ENCODE data around the gene C19orf25.

DNA sequence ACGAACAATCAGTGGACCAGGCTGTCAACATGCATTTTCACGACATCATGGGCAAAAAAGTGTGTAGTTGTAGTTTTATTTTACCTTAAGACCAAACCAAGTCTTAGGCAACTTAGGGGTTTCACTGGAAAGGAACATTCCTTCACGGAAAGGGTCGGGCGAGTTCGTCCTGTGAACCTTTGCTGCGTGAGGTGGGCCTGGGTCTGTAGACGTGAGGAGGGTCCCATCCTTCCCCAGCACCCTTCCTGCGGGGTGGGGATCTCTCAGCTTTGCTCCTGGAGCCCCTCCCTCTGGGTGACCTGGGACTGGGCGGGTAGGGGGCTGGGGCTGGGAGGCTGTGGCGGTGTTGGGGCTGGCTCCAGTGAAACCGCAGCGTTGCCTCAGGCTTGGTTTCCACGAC lies 53.1 kb downstream of the C19orf25 start:
- TF ChIP-seq, protein P1, sequence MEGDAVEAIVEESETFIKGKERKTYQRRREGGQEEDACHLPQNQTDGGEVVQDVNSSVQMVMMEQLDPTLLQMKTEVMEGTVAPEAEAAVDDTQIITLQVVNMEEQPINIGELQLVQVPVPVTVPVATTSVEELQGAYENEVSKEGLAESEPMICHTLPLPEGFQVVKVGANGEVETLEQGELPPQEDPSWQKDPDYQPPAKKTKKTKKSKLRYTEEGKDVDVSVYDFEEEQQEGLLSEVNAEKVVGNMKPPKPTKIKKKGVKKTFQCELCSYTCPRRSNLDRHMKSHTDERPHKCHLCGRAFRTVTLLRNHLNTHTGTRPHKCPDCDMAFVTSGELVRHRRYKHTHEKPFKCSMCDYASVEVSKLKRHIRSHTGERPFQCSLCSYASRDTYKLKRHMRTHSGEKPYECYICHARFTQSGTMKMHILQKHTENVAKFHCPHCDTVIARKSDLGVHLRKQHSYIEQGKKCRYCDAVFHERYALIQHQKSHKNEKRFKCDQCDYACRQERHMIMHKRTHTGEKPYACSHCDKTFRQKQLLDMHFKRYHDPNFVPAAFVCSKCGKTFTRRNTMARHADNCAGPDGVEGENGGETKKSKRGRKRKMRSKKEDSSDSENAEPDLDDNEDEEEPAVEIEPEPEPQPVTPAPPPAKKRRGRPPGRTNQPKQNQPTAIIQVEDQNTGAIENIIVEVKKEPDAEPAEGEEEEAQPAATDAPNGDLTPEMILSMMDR (IDR thresholded peaks at IDR 0.05; ENCODE audit: low read depth, low read length) = no peak
- TF ChIP-seq POLR2A (IDR thresholded peaks at IDR 0.05; ENCODE audit: extremely low read depth, insufficient read length) = no peak
- TF ChIP-seq, protein P2, sequence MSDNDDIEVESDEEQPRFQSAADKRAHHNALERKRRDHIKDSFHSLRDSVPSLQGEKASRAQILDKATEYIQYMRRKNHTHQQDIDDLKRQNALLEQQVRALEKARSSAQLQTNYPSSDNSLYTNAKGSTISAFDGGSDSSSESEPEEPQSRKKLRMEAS (IDR thresholded peaks at IDR 0.05; ENCODE audit: low read depth, low read length) = no peak

Measured in NB4 (cell line).